ENCODE data around the gene TBC1D4. TPM values are rescaled to one million over a fixed set of nuclear protein-coding genes. Genes with fewer than 3 reads are reported as not detected.

TBC1D4 gene
- total RNA-seq, 2 experiments from 2014 or later: 37.4 to 42.0 TPM

GRCh38 chr13:75391432-75392100 is 90.4 kb downstream of the TBC1D4 start:
- Mint-ChIP-seq H3K9me3 (no peaks in the 10 kb centered on the region), H3K4me3 (no peak overlapping the region), H3K27me3 (no peaks in the 10 kb centered on the region), H3K27ac (no peak overlapping the region), H3K36me3 (ENCODE audit: low read depth) (no peaks in the 10 kb centered on the region), H3K4me1 (ENCODE audit: low read depth) (no peaks in the 10 kb centered on the region)
- DNase-seq (no peak), ATAC-seq (ENCODE audit: poor library complexity) (no peak)
- H3K4me3 ChIP-seq (ENCODE audit: low read length): no peak overlapping the region
- no peak for TF ChIP-seq CTCF (IDR thresholded peaks at IDR 0.05)
- ChIA-PET CTCF (no interaction called here), POLR2A (no interaction called here)
- no peak overlapping the region for H3K27ac ChIP-seq (ENCODE audit: low read depth in 1 of 2, low read length in 2 of 2)
- intact Hi-C loops (cut with DNase I, micrococcal nuclease): no loop called here
- H3K27me3 ChIP-seq (ENCODE audit: control insufficient read depth in 1 of 2, insufficient read depth in 2 of 2, low read length in 2 of 2): no peaks in the 10 kb centered on the region
- H3K36me3 ChIP-seq (ENCODE audit: insufficient read depth, low read length): no peaks in the 10 kb centered on the region
- H3K9me3 ChIP-seq (ENCODE audit: control insufficient read depth in 1 of 2, insufficient read depth in 1 of 2, low read length in 2 of 2): no peaks in the 10 kb centered on the region
- no peaks in the 10 kb centered on the region for H3K4me1 ChIP-seq (ENCODE audit: insufficient read depth, low read length)

DNA sequence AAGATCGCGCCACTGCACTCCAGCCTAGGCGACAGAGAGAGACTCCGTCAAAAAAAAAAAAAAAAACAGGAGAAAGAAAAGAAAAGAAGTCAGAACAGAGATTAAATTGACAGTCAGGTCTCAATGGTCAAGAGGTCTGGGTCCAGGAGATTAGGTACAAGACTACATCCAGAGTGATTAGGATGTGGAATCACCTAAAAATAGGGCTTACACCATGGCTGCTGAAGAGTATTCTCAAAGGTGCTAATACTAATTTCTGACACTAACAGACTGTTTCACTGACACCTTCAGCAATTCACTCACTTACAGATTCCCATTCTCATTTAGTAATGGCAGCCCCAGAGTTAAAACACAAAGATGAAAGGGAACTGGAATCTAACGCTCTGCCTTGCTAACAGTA is 91.7 kb downstream of the TBC1D4 start:
- H3K4me3 ChIP-seq (ENCODE audit: low read length): no peak overlapping the region
- no peaks in the 10 kb centered on the region for H3K4me1 Mint-ChIP-seq (ENCODE audit: low read depth)
- ChIA-PET CTCF (interaction anchor here (0.6 kb wide), 1 partner anchor 139 kb away, joined by 3 read pairs; no protein-coding TSS in a partner anchor), POLR2A (no interaction called here)
- H3K9me3 ChIP-seq (ENCODE audit: control insufficient read depth in 1 of 2, insufficient read depth in 1 of 2, low read length in 2 of 2): no peaks in the 10 kb centered on the region
- H3K36me3 Mint-ChIP-seq (ENCODE audit: low read depth): no peaks in the 10 kb centered on the region
- H3K36me3 ChIP-seq (ENCODE audit: insufficient read depth, low read length): no peaks in the 10 kb centered on the region
- intact Hi-C loops (cut with DNase I, micrococcal nuclease): no loop called here
- ATAC-seq (ENCODE audit: poor library complexity): no peak
- H3K27me3 Mint-ChIP-seq: no peaks in the 10 kb centered on the region
- no peaks in the 10 kb centered on the region for H3K9me3 Mint-ChIP-seq
- no peak overlapping the region for H3K27ac Mint-ChIP-seq
- no peak for TF ChIP-seq CTCF (IDR thresholded peaks at IDR 0.05)
- no peak for DNase-seq
- no peaks in the 10 kb centered on the region for H3K27me3 ChIP-seq (ENCODE audit: control insufficient read depth in 1 of 2, insufficient read depth in 2 of 2, low read length in 2 of 2)
- H3K27ac ChIP-seq (ENCODE audit: low read depth in 1 of 2, low read length in 2 of 2): no peak overlapping the region
- H3K4me3 Mint-ChIP-seq: no peak overlapping the region
- no peaks in the 10 kb centered on the region for H3K4me1 ChIP-seq (ENCODE audit: insufficient read depth, low read length)

- Histone ChIP-seq H3K27ac (ENCODE audit: low read depth in 1 of 2, low read length in 2 of 2) (no peak overlapping the region), H3K4me1 (ENCODE audit: insufficient read depth, low read length) (no peaks in the 10 kb centered on the region), H3K4me3 (ENCODE audit: low read length) (no peak overlapping the region), H3K9me3 (ENCODE audit: control insufficient read depth in 1 of 2, insufficient read depth in 1 of 2, low read length in 2 of 2) (no peaks in the 10 kb centered on the region), H3K36me3 (ENCODE audit: insufficient read depth, low read length) (no peaks in the 10 kb centered on the region), H3K27me3 (ENCODE audit: control insufficient read depth in 1 of 2, insufficient read depth in 2 of 2, low read length in 2 of 2) (no peaks in the 10 kb centered on the region)
- H3K27me3 Mint-ChIP-seq: no peaks in the 10 kb centered on the region
- H3K9me3 Mint-ChIP-seq: no peaks in the 10 kb centered on the region
- TF ChIP-seq CTCF (IDR thresholded peaks at IDR 0.05): no peak
- ChIA-PET CTCF (no interaction called here), POLR2A (interaction anchor here (1.2 kb wide), 1 partner anchor 13 kb away, joined by 3 read pairs; no protein-coding TSS in a partner anchor)
- no peak overlapping the region for H3K4me3 Mint-ChIP-seq
- DNase-seq (no peak), ATAC-seq (ENCODE audit: poor library complexity) (no peak)
- intact Hi-C loops (cut with DNase I, micrococcal nuclease): no loop called here
- no peaks in the 10 kb centered on the region for H3K36me3 Mint-ChIP-seq (ENCODE audit: low read depth)
- no peak overlapping the region for H3K27ac Mint-ChIP-seq
- no peaks in the 10 kb centered on the region for H3K4me1 Mint-ChIP-seq (ENCODE audit: low read depth)
Observed at GRCh38 chr13:75385708-75386083, 96.3 kb downstream of the TBC1D4 start.

Measured in CD4-positive, alpha-beta T cell (primary cell).